Astrocyte (in vitro differentiated cells and primary cell): ENCODE data around the gene TMSB10. TPM values are rescaled to one million over a fixed set of nuclear protein-coding genes. Genes with fewer than 3 reads are reported as not detected.
A peak's percentile ranks its signal among the peaks of the same experiment; 100 is the strongest.

ENCODE experiments used
- DNase-seq: peaks from one replicate; pipeline ENCODE4 v3.0.0-alpha.2; 2010; ENCODE audit warnings: low read depth
- FAIRE-seq: peaks from 2 replicates; lab custom pipeline; 2011; peaks lifted over from hg19 to GRCh38; lab: Jason Lieb, UNC
- H2AFZ ChIP-seq: 2 replicates; pipeline ENCODE4 v1.6.0; 2012; ENCODE audit warnings: low read depth, low read length, inconsistent platforms
- H3K27ac ChIP-seq: 2 replicates; pipeline ENCODE4 v1.5.1; 2011; ENCODE audit warnings: low read depth, low read length, inconsistent platforms
- H3K27me3 ChIP-seq: 2 replicates; pipeline ENCODE4 v1.6.0; 2011; ENCODE audit warnings: low read length, inconsistent platforms; ENCODE audit not compliant: insufficient read depth
- H3K36me3 ChIP-seq: 2 replicates; pipeline ENCODE4 v1.5.1; 2011; ENCODE audit warnings: low read length, inconsistent platforms; ENCODE audit not compliant: insufficient read depth
- H3K4me1 ChIP-seq: 2 replicates; pipeline ENCODE4 v1.5.1; 2011; ENCODE audit warnings: low read length, inconsistent platforms; ENCODE audit not compliant: insufficient read depth
- H3K4me2 ChIP-seq: 2 replicates; pipeline ENCODE4 v1.6.0; 2012; ENCODE audit warnings: low read length, inconsistent platforms
- H3K4me3 ChIP-seq: 2 replicates; pipeline ENCODE4 v1.5.1; 2011; ENCODE audit warnings: low read depth, mild to moderate bottlenecking, low read length, inconsistent platforms; ENCODE audit not compliant: insufficient read depth
- H3K79me2 ChIP-seq: 2 replicates; pipeline ENCODE4 v1.6.0; 2012; ENCODE audit warnings: mild to moderate bottlenecking, low read length, inconsistent platforms; ENCODE audit not compliant: insufficient read depth
- H3K9ac ChIP-seq: 2 replicates; pipeline ENCODE4 v1.6.0; 2012; ENCODE audit warnings: mild to moderate bottlenecking, low read length, inconsistent platforms
- H3K9me3 ChIP-seq: 2 replicates; pipeline ENCODE4 v1.5.1; 2012; ENCODE audit warnings: low read depth, mild to moderate bottlenecking, low read length, inconsistent platforms; ENCODE audit not compliant: insufficient read depth
- H4K20me1 ChIP-seq: 2 replicates; pipeline ENCODE4 v1.6.0; 2012; ENCODE audit warnings: low read length, inconsistent platforms; ENCODE audit not compliant: insufficient read depth
- H3K27ac Mint-ChIP-seq: one replicate; pipeline ENCODE4 v1.8.0; 2021; ENCODE audit warnings: mild to moderate bottlenecking, mixed read lengths; ENCODE audit not compliant: unreplicated experiment
- H3K27me3 Mint-ChIP-seq: one replicate; pipeline ENCODE4 v1.8.0; 2021; ENCODE audit warnings: low read depth, mixed read lengths; ENCODE audit not compliant: unreplicated experiment
- H3K36me3 Mint-ChIP-seq: one replicate; pipeline ENCODE4 v1.8.0; 2021; ENCODE audit warnings: low read depth, mixed read lengths; ENCODE audit not compliant: unreplicated experiment
- H3K4me1 Mint-ChIP-seq: one replicate; pipeline ENCODE4 v1.8.0; 2021; ENCODE audit warnings: low read depth, mixed read lengths; ENCODE audit not compliant: unreplicated experiment
- H3K4me3 Mint-ChIP-seq: one replicate; pipeline ENCODE4 v1.8.0; 2021; ENCODE audit warnings: mild to moderate bottlenecking, moderate library complexity, mixed read lengths; ENCODE audit not compliant: unreplicated experiment
- H3K9me3 Mint-ChIP-seq: one replicate; pipeline ENCODE4 v1.8.0; 2021; ENCODE audit warnings: mild to moderate bottlenecking, mixed read lengths; ENCODE audit not compliant: unreplicated experiment
- CTCF ChIP-seq: IDR thresholded peaks from 2 replicates; pipeline ENCODE4 v1.5.1; 2011; ENCODE audit warnings: low read depth, mild to moderate bottlenecking, inconsistent platforms, low read length, moderate library complexity; ENCODE audit not compliant: insufficient read depth
- EZH2 ChIP-seq: IDR thresholded peaks from 2 replicates; pipeline ENCODE4 v1.6.1; 2012; ENCODE audit warnings: mild to moderate bottlenecking, low read length, inconsistent platforms; ENCODE audit not compliant: insufficient read depth
- total RNA-seq: library from RNA; stranded (reverse); gene quantifications from 2 replicates; pipeline ENCODE4 v1.2.1, GENCODE V29; 2021

The TMSB10 gene
- total RNA-seq, 1 donor from 2014 or later, result 3,439 TPM

- Histone ChIP-seq H3K4me2 (peak within 1 kb of the TSS; percentile 94), H3K4me3 (peak within 1 kb of the TSS; percentile 61), H3K27me3 (peaks cover 30% of the 10 kb centered on the region), H3K9ac (peak within 1 kb of the TSS; percentile 53), H3K9me3 (no peaks in the 10 kb centered on the region), H4K20me1 (no peaks in the 10 kb centered on the region), H3K79me2 (no peaks in the 10 kb centered on the region), H3K4me1 (peaks cover 21% of the 10 kb centered on the region), H3K36me3 (no peaks in the 10 kb centered on the region), H2AFZ (peak within 1 kb of the TSS; percentile 77), H3K27ac (no peak within 1 kb of the TSS)
- Mint-ChIP-seq H3K9me3 (no peaks in the 10 kb centered on the region), H3K27ac (peak within 1 kb of the TSS; percentile 67), H3K4me1 (peaks cover 16% of the 10 kb centered on the region), H3K4me3 (peak within 1 kb of the TSS; percentile 86), H3K36me3 (no peaks in the 10 kb centered on the region), H3K27me3 (peaks cover 68% of the 10 kb centered on the region)
- TF ChIP-seq CTCF (no peak), EZH2 (peak; percentile 88)
- no peak for DNase-seq
- no peak for FAIRE-seq
These were observed 24.6 kb upstream of the TMSB10 start, which contains the start of gene TRABD2A for GRCh38 chr2:84880645-84881521. TSS of gene TRABD2A (minus strand) at chr2:84881084. CDS start at chr2:84881039, 45 bp downstream.

GRCh38 chr2:84881581-84882413 is 23.7 kb upstream of the TMSB10 start:
- Mint-ChIP-seq H3K4me1 (peaks cover 16% of the 10 kb centered on the region), H3K9me3 (no peaks in the 10 kb centered on the region), H3K36me3 (no peaks in the 10 kb centered on the region), H3K27me3 (peaks cover 59% of the 10 kb centered on the region), H3K4me3 (peak overlapping the region; percentile 86), H3K27ac (peak overlapping the region; percentile 28)
- H3K4me3 ChIP-seq, result peak overlapping the region; percentile 61
- H4K20me1 ChIP-seq, result no peaks in the 10 kb centered on the region
- H2AFZ ChIP-seq, result peak overlapping the region; percentile 63
- H3K9me3 ChIP-seq, result no peaks in the 10 kb centered on the region
- H3K4me2 ChIP-seq, result peak overlapping the region; percentile 94
- no peak overlapping the region for H3K27ac ChIP-seq
- TF ChIP-seq CTCF (peak; percentile 69), EZH2 (no peak)
- H3K9ac ChIP-seq, result peak overlapping the region; percentile 53
- no peaks in the 10 kb centered on the region for H3K79me2 ChIP-seq
- no peaks in the 10 kb centered on the region for H3K36me3 ChIP-seq
- peaks cover 21% of the 10 kb centered on the region for H3K4me1 ChIP-seq
- DNase-seq (peak; percentile 58), FAIRE-seq (no peak)
- H3K27me3 ChIP-seq, result peaks cover 30% of the 10 kb centered on the region
